NCI-H226 (cell line): Measurements from ENCODE around the gene MAD2L2.
A peak's percentile ranks its signal among the peaks of the same experiment; 100 is the strongest.

ENCODE experiments used
- DNase-seq: peaks from one replicate; pipeline ENCODE4 v3.0.0-alpha.2; 2015

MAD2L2 gene

GRCh38 chr1:11652203-11652780 lies 28.7 kb downstream of the MAD2L2 start:
- DNase-seq: no peak

- DNase-seq: no peak
These were observed 29.9 kb downstream of the MAD2L2 start for GRCh38 chr1:11651017-11651416.

- DNase-seq: no peak
These were observed 30.5 kb downstream of the MAD2L2 start for GRCh38 chr1:11650331-11650991.

GRCh38 chr1:11649624-11650330 lies 31.2 kb downstream of the MAD2L2 start:
- DNase-seq: no peak

GRCh38 chr1:11649237-11649623 lies 31.7 kb downstream of the MAD2L2 start:
- no peak for DNase-seq

GRCh38 chr1:11648732-11649158 lies 32.2 kb downstream of the MAD2L2 start:
- DNase-seq: no peak

- DNase-seq: no peak
These were observed 32.9 kb downstream of the MAD2L2 start for GRCh38 chr1:11648039-11648438.

GRCh38 chr1:11647333-11647732 lies 33.6 kb downstream of the MAD2L2 start:
- no peak for DNase-seq

- DNase-seq: no peak
These were observed 34.6 kb downstream of the MAD2L2 start for GRCh38 chr1:11646317-11646716.

GRCh38 chr1:11645670-11646265 lies 35.2 kb downstream of the MAD2L2 start:
- no peak for DNase-seq

GRCh38 chr1:11645270-11645669 lies 35.7 kb downstream of the MAD2L2 start:
- DNase-seq: no peak

GRCh38 chr1:11643782-11644181 lies 37.2 kb downstream of the MAD2L2 start:
- DNase-seq: no peak

- DNase-seq: peak; percentile 18
These were observed 38.4 kb downstream of the MAD2L2 start for GRCh38 chr1:11642418-11643017.

- no peak for DNase-seq
These were observed 39.1 kb downstream of the MAD2L2 start for GRCh38 chr1:11641776-11642305.

- no peak for DNase-seq
These were observed 40.0 kb downstream of the MAD2L2 start for GRCh38 chr1:11640944-11641343.

- no peak for DNase-seq
These were observed 40.8 kb downstream of the MAD2L2 start for GRCh38 chr1:11640101-11640500.

- DNase-seq: no peak
These were observed 41.6 kb downstream of the MAD2L2 start for GRCh38 chr1:11639372-11639771.

- DNase-seq: no peak
These were observed 42.8 kb downstream of the MAD2L2 start for GRCh38 chr1:11638121-11638520.

- no peak for DNase-seq
These were observed 46.4 kb downstream of the MAD2L2 start for GRCh38 chr1:11634365-11635192.

GRCh38 chr1:11629184-11630016 lies 51.5 kb downstream of the MAD2L2 start:
- DNase-seq: no peak

GRCh38 chr1:11628767-11629166 lies 52.2 kb downstream of the MAD2L2 start:
- no peak for DNase-seq
